Panc1 (cell line): Measurements from ENCODE around the gene THRAP3.

ENCODE experiments used
- POLR2AphosphoS5 ChIP-seq: IDR thresholded peaks from 2 replicates; pipeline ENCODE4 v1.6.1; 2012; ENCODE audit warnings: mild to moderate bottlenecking, low read depth, low read length, moderate library complexity
- SIN3A ChIP-seq: IDR thresholded peaks from 2 replicates; pipeline ENCODE4 v1.6.1; 2012; ENCODE audit warnings: low read depth, mild to moderate bottlenecking, low read length, moderate library complexity, borderline replicate concordance; ENCODE audit not compliant: insufficient read depth
- TCF7L2 ChIP-seq: IDR thresholded peaks from 2 replicates; pipeline ENCODE4 v1.6.1; 2011; ENCODE audit warnings: mild to moderate bottlenecking, low read depth, low read length, inconsistent platforms
- TF ChIP-seq, protein P1 (sequence below): fragments of 450-650 bp; IDR thresholded peaks from 2 replicates; pipeline ENCODE4 v1.5.1; 2017; ENCODE audit warnings: mild to moderate bottlenecking

DNA sequence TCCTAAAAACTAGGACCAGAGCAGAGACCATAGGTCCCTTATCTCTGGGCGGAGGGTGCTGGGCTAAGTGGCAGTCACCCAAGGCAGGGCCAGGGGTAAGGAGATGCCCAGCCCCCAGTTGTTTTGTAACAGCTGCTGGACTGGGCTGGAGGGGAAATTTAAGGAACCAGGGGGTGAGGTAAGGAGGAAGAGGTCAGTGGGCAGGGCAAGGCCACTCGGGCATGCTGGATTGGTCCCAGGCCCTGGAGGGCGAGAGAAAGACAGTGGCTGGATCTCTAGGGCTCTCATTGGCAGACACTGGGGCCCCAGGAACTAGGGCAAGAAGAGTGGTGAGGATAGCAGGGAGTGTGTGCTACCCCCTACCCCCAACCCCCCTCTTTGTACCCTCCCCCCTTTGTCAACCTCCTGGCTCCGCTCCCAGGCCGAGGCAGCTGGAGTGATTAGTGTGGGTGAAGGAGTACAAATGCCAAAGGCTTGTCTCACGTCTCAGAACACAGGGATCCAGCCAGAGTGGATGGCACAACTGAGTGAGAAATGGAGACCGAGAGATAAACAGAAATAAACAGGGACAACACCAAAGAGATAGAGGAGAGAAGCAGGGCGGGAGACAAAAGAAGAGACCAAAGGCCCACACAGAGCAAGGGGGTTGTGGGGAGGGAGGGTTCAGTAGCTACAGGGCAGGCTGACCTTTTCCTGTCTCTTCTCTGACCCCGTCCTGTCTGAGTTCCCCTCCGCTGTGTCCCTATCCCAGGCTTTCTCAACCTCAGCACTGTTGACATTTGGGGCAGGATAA, 20.5 kb upstream of the THRAP3 start:
- TF ChIP-seq, protein P1, sequence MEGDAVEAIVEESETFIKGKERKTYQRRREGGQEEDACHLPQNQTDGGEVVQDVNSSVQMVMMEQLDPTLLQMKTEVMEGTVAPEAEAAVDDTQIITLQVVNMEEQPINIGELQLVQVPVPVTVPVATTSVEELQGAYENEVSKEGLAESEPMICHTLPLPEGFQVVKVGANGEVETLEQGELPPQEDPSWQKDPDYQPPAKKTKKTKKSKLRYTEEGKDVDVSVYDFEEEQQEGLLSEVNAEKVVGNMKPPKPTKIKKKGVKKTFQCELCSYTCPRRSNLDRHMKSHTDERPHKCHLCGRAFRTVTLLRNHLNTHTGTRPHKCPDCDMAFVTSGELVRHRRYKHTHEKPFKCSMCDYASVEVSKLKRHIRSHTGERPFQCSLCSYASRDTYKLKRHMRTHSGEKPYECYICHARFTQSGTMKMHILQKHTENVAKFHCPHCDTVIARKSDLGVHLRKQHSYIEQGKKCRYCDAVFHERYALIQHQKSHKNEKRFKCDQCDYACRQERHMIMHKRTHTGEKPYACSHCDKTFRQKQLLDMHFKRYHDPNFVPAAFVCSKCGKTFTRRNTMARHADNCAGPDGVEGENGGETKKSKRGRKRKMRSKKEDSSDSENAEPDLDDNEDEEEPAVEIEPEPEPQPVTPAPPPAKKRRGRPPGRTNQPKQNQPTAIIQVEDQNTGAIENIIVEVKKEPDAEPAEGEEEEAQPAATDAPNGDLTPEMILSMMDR = no peak
- TF ChIP-seq TCF7L2 = no peak
- TF ChIP-seq POLR2AphosphoS5 = no peak
- no peak for TF ChIP-seq SIN3A
